Karpas-422 (cell line): ENCODE measurements around the gene ORC1. TPM values are rescaled to one million over a fixed set of nuclear protein-coding genes. Genes with fewer than 3 reads are reported as not detected.

Source experiments
- DNase-seq: peaks from one replicate; pipeline ENCODE4 v3.0.0-alpha.2; 2015
- H2AFZ ChIP-seq: fragments of 200-600 bp; sonication (generic); 2 replicates; pipeline ENCODE4 v1.6.1; 2014; ENCODE audit warnings: antibody characterized with exemption, low read length, mixed read lengths
- H3K27ac ChIP-seq: fragments of 200-600 bp; sonication (generic); 2 replicates; pipeline ENCODE4 v1.5.1; 2014; ENCODE audit warnings: mild to moderate bottlenecking, low read length, moderate library complexity
- H3K27me3 ChIP-seq: fragments of 200-600 bp; sonication (generic); 2 replicates; pipeline ENCODE4 v1.6.1; 2014; ENCODE audit warnings: low read length, mixed read lengths
- H3K36me3 ChIP-seq: fragments of 200-600 bp; sonication (generic); 2 replicates; pipeline ENCODE4 v1.6.1; 2014; ENCODE audit warnings: low read length, mixed read lengths; ENCODE audit not compliant: insufficient read depth
- H3K4me1 ChIP-seq: fragments of 200-600 bp; sonication (generic); 2 replicates; pipeline ENCODE4 v1.6.1; 2014; ENCODE audit warnings: mild to moderate bottlenecking, low read length, mixed read lengths
- H3K4me2 ChIP-seq: fragments of 200-600 bp; sonication (generic); 2 replicates; pipeline ENCODE4 v1.6.1; 2014; ENCODE audit warnings: low read length, low read depth, mild to moderate bottlenecking; ENCODE audit not compliant: poor library complexity, severe bottlenecking
- H3K4me3 ChIP-seq: fragments of 200-600 bp; sonication (generic); 2 replicates; pipeline ENCODE4 v1.5.1; 2014; ENCODE audit warnings: mild to moderate bottlenecking, antibody characterized with exemption, low read length, mixed read lengths
- H3K79me2 ChIP-seq: fragments of 200-600 bp; sonication (generic); 2 replicates; pipeline ENCODE4 v1.6.1; 2014; ENCODE audit warnings: mild to moderate bottlenecking, low read length, mixed read lengths
- H3K9ac ChIP-seq: fragments of 200-600 bp; sonication (generic); 2 replicates; pipeline ENCODE4 v1.6.0; 2014; ENCODE audit warnings: low read length
- H3K9me2 ChIP-seq: fragments of 200-600 bp; sonication (generic), shearing (Covaris generic); replicated peaks from 2 replicates; pipeline ENCODE4 v1.6.0; 2014; ENCODE audit warnings: mild to moderate bottlenecking, low read length, moderate library complexity; ENCODE audit not compliant: insufficient read depth
- H3K9me3 ChIP-seq: fragments of 300-700, 200-600 bp; sonication (generic); 2 replicates; pipeline ENCODE4 v1.6.1; 2014; ENCODE audit warnings: low read length, mixed read lengths
- H4K20me1 ChIP-seq: fragments of 200-600 bp; sonication (generic); 2 replicates; pipeline ENCODE4 v1.6.1; 2014; ENCODE audit warnings: mild to moderate bottlenecking, antibody characterized with exemption, low read length, low read depth; ENCODE audit not compliant: insufficient read depth
- total RNA-seq: library from RNA; depleted of rRNA; stranded (reverse); fragments of >200 nt; shearing (Covaris generic); gene quantifications from 2 replicates; pipeline ENCODE4 v1.2.3, GENCODE V29; 2014; ENCODE audit warnings: low replicate concordance; rRNA removed

Gene ORC1
- total RNA-seq, 1 experiment from 2014 or later: 14.6 TPM

GRCh38 chr1:52334906-52335528 lies 69.2 kb downstream of the ORC1 start:
- no peaks in the 10 kb centered on the region for H3K4me1 ChIP-seq
- no peaks in the 10 kb centered on the region for H3K36me3 ChIP-seq
- H3K27me3 ChIP-seq: no peaks in the 10 kb centered on the region
- H3K27ac ChIP-seq: no peak overlapping the region
- H3K9me3 ChIP-seq: no peaks in the 10 kb centered on the region
- no peaks in the 10 kb centered on the region for H3K9me2 ChIP-seq
- H3K4me3 ChIP-seq: no peak overlapping the region
- no peaks in the 10 kb centered on the region for H4K20me1 ChIP-seq
- H3K4me2 ChIP-seq: no peak overlapping the region
- no peak overlapping the region for H2AFZ ChIP-seq
- no peak overlapping the region for H3K9ac ChIP-seq
- DNase-seq: no peak
- no peaks in the 10 kb centered on the region for H3K79me2 ChIP-seq

- Histone ChIP-seq H4K20me1 (no peaks in the 10 kb centered on the region), H3K36me3 (no peaks in the 10 kb centered on the region), H3K4me2 (no peak overlapping the region), H3K4me1 (no peaks in the 10 kb centered on the region), H3K79me2 (no peaks in the 10 kb centered on the region), H3K27me3 (no peaks in the 10 kb centered on the region), H3K27ac (no peak overlapping the region), H3K9me2 (no peaks in the 10 kb centered on the region), H3K9ac (no peak overlapping the region), H2AFZ (no peak overlapping the region), H3K4me3 (no peak overlapping the region), H3K9me3 (no peaks in the 10 kb centered on the region)
- no peak for DNase-seq
Observed at GRCh38 chr1:52332411-52332810, 71.8 kb downstream of the ORC1 start.

- Histone ChIP-seq H3K36me3 (no peaks in the 10 kb centered on the region), H3K79me2 (no peaks in the 10 kb centered on the region), H2AFZ (no peak overlapping the region), H3K9me2 (no peaks in the 10 kb centered on the region), H3K4me3 (no peak overlapping the region), H4K20me1 (no peaks in the 10 kb centered on the region), H3K9ac (no peak overlapping the region), H3K9me3 (no peaks in the 10 kb centered on the region), H3K27ac (no peak overlapping the region), H3K4me2 (no peak overlapping the region), H3K4me1 (no peaks in the 10 kb centered on the region), H3K27me3 (no peaks in the 10 kb centered on the region)
- no peak for DNase-seq
Observed at GRCh38 chr1:52328615-52329014, 75.6 kb downstream of the ORC1 start.

- Histone ChIP-seq H3K36me3 (no peaks in the 10 kb centered on the region), H4K20me1 (no peaks in the 10 kb centered on the region), H3K9me3 (no peaks in the 10 kb centered on the region), H3K9me2 (no peaks in the 10 kb centered on the region), H2AFZ (no peak overlapping the region), H3K27ac (no peak overlapping the region), H3K79me2 (no peaks in the 10 kb centered on the region), H3K9ac (no peak overlapping the region), H3K4me2 (no peak overlapping the region), H3K27me3 (no peaks in the 10 kb centered on the region), H3K4me3 (no peak overlapping the region), H3K4me1 (no peaks in the 10 kb centered on the region)
- no peak for DNase-seq
Observed at GRCh38 chr1:52325786-52326185, 78.4 kb downstream of the ORC1 start.

GRCh38 chr1:52323731-52324130 lies 80.5 kb downstream of the ORC1 start:
- H3K4me1 ChIP-seq: no peaks in the 10 kb centered on the region
- H3K36me3 ChIP-seq: no peaks in the 10 kb centered on the region
- no peaks in the 10 kb centered on the region for H3K79me2 ChIP-seq
- H3K9ac ChIP-seq: no peak overlapping the region
- no peaks in the 10 kb centered on the region for H3K9me3 ChIP-seq
- H3K4me2 ChIP-seq: no peak overlapping the region
- no peaks in the 10 kb centered on the region for H4K20me1 ChIP-seq
- H3K4me3 ChIP-seq: no peak overlapping the region
- H3K27ac ChIP-seq: no peak overlapping the region
- no peak overlapping the region for H2AFZ ChIP-seq
- DNase-seq: no peak
- no peaks in the 10 kb centered on the region for H3K9me2 ChIP-seq
- no peaks in the 10 kb centered on the region for H3K27me3 ChIP-seq

Other genes starting within 250 kb of the ORC1 start
- 17.4 and 20.1 TPM in 2 replicates for gene CC2D1B, start 38.2 kb downstream of the ORC1 start, total RNA-seq
- 17.1 and 26.3 TPM in 2 replicates for gene PRPF38A, start 179 bp upstream of the ORC1 start, total RNA-seq
- 53.6 and 97.8 TPM in 2 replicates for gene TUT4, start 148.7 kb upstream of the ORC1 start, total RNA-seq
- 90.5 and 90.8 TPM in 2 replicates for gene GPX7, start 197.9 kb upstream of the ORC1 start, total RNA-seq
- not detected in 2 replicates for gene SHISAL2A, start 228.7 kb upstream of the ORC1 start, total RNA-seq